ENCODE results near the gene OPN4. TPM values are rescaled to one million over a fixed set of nuclear protein-coding genes. Genes with fewer than 3 reads are reported as not detected.
A peak's percentile ranks its signal among the peaks of the same experiment; 100 is the strongest.

Gene OPN4
- total and polyA plus RNA-seq, 3 donors from 2014 or later, result 0.19 TPM; not detected in 2

- H3K36me3 ChIP-seq (ENCODE audit: low read depth, missing control alignments), result no peaks in the 10 kb centered on the region
- H3K4me1 ChIP-seq, result peaks cover 12% of the 10 kb centered on the region
- 76 to 89% methylated on average over 6 of the region's 6 CpGs for WGBS, 2 donors
- DNase-seq, result peak; percentile 11
- H3K27ac ChIP-seq, result no peak overlapping the region
- no peak for TF ChIP-seq POLR2A (IDR thresholded peaks at IDR 0.05)
- TF ChIP-seq, protein P1, sequence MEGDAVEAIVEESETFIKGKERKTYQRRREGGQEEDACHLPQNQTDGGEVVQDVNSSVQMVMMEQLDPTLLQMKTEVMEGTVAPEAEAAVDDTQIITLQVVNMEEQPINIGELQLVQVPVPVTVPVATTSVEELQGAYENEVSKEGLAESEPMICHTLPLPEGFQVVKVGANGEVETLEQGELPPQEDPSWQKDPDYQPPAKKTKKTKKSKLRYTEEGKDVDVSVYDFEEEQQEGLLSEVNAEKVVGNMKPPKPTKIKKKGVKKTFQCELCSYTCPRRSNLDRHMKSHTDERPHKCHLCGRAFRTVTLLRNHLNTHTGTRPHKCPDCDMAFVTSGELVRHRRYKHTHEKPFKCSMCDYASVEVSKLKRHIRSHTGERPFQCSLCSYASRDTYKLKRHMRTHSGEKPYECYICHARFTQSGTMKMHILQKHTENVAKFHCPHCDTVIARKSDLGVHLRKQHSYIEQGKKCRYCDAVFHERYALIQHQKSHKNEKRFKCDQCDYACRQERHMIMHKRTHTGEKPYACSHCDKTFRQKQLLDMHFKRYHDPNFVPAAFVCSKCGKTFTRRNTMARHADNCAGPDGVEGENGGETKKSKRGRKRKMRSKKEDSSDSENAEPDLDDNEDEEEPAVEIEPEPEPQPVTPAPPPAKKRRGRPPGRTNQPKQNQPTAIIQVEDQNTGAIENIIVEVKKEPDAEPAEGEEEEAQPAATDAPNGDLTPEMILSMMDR (IDR thresholded peaks at IDR 0.05), result no peak
- no peaks in the 10 kb centered on the region for H3K9me3 ChIP-seq
- H3K27me3 ChIP-seq, result no peaks in the 10 kb centered on the region
- no peak overlapping the region for H3K4me3 ChIP-seq
- intact Hi-C loops (cut with DNase I; ENCODE audit: low total_unique reads), result no loop called here
Measured at GRCh38 chr10:86646933-86647332, 7.4 kb upstream of the OPN4 start.

DNA sequence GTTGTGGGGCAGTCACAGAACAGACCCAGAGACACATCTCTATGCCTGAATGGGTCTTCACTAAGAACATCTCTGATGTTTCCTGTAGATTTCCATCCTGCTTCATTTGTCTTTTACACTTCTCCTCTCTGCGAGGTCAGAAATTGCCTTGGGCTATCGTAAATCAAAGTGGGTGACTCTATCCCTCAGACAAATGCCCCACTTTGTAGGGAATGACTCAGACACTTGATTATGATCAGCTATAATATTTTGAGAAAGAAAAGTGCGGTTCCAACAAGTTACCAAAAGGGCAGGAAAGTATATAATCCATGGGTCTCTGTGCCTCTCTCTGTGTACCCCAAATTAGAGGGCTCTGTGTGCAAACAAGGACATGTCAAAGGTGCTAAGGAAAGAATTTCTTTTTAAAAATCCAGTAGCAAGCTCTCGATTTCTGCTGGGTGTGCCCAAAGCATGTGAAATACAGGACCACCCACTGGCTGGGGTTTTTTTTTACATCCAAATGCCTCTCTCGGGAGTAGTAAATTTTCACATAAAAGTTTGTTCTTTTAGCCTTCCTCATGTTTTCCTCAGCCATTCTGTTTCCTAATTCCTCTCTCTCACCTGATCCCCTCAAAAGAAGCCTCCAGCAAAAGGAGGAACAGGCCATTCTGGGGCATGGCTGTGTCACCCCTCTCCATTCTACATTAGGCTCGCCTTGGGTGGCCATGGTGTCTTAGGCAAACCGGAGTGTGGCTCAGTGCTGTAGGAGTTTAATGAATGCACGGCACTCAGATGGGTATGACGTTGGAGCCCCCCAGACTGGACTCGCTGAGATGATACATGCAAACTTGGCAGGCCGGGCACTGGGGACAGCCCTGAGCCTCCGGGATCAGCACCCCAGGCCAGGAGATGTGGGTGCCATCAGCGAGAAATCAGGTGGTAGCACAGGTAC lies 6.3 kb upstream of the OPN4 start:
- WGBS, 2 donors, result 68 to 76% methylated on average over 13 of the region's 13 CpGs
- no peaks in the 10 kb centered on the region for H3K36me3 ChIP-seq (ENCODE audit: low read depth, missing control alignments)
- intact Hi-C loops (cut with DNase I; ENCODE audit: low total_unique reads), result no loop called here
- no peak overlapping the region for H3K4me3 ChIP-seq
- peak; percentile 19 for DNase-seq
- peaks cover 12% of the 10 kb centered on the region for H3K4me1 ChIP-seq
- H3K9me3 ChIP-seq, result no peaks in the 10 kb centered on the region
- no peaks in the 10 kb centered on the region for H3K27me3 ChIP-seq
- no peak for TF ChIP-seq POLR2A (IDR thresholded peaks at IDR 0.05)
- TF ChIP-seq, protein P1 (IDR thresholded peaks at IDR 0.05), result no peak
- no peak overlapping the region for H3K27ac ChIP-seq

DNA sequence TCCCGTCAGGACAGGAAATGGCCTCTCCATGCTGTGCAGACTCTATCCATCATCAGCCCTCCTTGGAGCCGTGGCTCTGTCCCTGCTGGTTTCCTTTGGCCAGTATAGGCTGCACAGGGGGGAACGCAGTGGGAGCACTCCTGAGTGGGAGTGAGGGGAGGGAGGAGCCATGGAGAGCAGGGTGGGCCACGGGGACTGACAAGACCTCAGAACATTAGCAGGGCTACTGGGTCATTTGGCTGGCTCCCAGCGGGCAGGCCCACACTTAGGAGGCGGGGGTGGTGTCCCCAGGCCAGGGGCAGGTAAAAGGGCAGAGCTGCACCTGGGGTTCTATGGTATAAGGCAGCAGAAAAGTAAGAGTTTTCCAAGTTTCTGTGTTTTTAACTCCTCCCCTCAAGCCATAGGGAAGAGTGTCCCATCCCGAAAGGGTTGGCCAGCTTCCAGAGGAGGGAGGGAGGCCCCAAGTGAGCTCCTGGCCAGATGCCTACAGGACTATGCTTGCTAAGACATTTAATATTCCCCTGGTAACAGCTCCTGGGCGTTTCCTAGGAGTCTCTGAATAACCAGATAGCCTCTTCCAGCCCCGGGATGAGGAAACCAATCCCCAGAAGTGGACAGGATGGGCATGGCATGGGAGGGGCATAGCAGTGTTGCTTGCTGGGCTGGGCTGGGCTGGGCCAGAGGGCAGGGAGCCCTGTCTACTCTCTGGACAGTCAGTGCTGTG lies 5.5 kb upstream of the OPN4 start:
- DNase-seq, result peak; percentile 77
- intact Hi-C loops (cut with DNase I; ENCODE audit: low total_unique reads), result no loop called here
- TF ChIP-seq, protein P1 (IDR thresholded peaks at IDR 0.05), result no peak
- TF ChIP-seq POLR2A (IDR thresholded peaks at IDR 0.05), result no peak
- Histone ChIP-seq H3K27me3 (no peaks in the 10 kb centered on the region), H3K4me3 (no peak overlapping the region), H3K4me1 (peaks cover 12% of the 10 kb centered on the region), H3K27ac (no peak overlapping the region), H3K36me3 (ENCODE audit: low read depth, missing control alignments) (no peaks in the 10 kb centered on the region), H3K9me3 (no peaks in the 10 kb centered on the region)
- WGBS, 2 donors, result 38 to 42% methylated on average over 4 to 9 of the region's 9 CpGs

DNA sequence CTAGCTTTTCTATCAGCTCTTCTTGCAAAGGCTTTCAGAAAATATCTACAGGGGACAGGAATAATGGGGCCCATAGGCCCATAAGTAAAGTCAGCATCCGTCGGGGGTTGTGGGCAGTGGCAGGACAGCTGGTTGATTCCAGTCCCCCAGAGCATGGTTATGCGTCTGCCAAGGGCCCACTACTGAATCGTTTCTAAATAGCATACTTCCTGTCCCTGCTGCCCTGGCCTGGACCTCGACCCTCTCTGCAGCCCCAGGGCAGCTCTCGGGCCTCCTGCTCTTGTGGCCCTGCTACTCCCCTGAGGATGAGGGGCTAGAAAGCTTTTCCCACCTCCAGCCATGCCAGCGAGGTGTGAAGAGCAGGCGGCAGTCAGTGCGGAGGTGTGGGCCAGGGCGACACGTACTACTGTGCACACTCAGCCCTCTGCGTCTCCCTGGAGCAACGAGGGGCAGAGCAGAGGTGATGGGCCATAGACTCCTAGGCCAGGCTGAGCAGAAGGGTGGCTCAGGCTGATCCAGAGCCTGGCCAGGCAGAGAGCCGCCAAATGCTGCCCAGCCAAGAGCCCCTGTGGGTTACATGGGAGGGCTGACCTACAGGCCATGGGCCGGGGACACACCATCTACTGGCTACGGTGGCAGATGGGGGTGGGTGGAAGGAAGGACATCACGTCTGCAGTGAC lies 4.7 kb upstream of the OPN4 start:
- no peaks in the 10 kb centered on the region for H3K9me3 ChIP-seq
- WGBS, 2 donors, result 84 to 93% methylated on average over 8 to 17 of the region's 17 CpGs
- H3K27me3 ChIP-seq, result no peaks in the 10 kb centered on the region
- peak; percentile 5 for DNase-seq
- TF ChIP-seq POLR2A (IDR thresholded peaks at IDR 0.05), result no peak
- TF ChIP-seq, protein P1 (IDR thresholded peaks at IDR 0.05), result no peak
- no peak overlapping the region for H3K4me3 ChIP-seq
- intact Hi-C loops (cut with DNase I; ENCODE audit: low total_unique reads), result no loop called here
- H3K36me3 ChIP-seq (ENCODE audit: low read depth, missing control alignments), result no peaks in the 10 kb centered on the region
- peaks cover 12% of the 10 kb centered on the region for H3K4me1 ChIP-seq
- H3K27ac ChIP-seq, result no peak overlapping the region

Data from testis (tissue), 3 donors.